ENCODE data around the gene TMEM267. TPM values are rescaled to one million over a fixed set of nuclear protein-coding genes. Genes with fewer than 3 reads are reported as not detected.

Gene TMEM267
- total RNA-seq, 2 experiments from 2014 or later = 13.9 to 17.8 TPM

DNA sequence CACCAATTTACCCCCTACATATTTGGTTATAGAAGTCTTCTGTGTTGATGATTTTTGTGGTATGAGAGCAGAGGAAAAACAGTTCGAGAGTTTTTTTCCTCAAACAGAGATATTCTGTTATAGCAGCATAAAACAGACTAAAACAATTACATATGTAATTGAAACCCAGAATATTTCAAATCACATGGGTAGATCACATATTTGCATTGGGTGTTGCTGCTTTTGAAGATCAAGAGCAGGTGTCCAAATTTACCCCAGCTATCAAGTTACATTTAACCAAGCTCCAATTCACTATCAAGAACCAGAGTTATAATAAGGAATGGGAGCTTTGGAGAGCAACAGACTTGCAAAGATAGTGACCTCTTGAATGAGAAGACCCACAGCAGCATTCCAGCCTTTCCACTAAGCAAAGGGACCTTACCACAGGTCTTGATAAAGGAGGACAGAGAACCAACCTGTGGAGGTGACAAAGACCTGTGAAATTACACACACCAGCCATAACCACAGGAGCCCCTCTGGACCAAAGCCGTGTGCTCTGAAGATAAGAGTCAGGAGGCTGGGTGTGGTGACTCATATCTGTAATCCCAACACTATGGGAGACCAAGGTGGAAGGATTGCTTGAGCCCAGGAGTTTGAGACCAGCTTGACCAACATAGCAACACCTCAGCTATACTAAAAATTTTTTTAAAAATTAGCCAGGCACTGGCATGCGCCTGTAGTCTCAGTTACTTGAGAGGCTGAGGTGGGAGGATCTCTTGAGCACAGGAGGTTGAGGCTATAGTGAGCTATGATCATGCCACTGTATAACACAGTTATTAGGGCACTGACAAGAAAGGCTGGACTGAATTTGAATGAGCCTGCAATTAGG is 67.5 kb downstream of the TMEM267 start:
- no peak for DNase-seq (ENCODE audit: low spot score)
- no peak overlapping the region for H3K4me3 ChIP-seq (ENCODE audit: low read depth, low read length, poor library complexity, severe bottlenecking)
- no peaks in the 10 kb centered on the region for H3K79me2 ChIP-seq (ENCODE audit: insufficient read depth, low read depth, low read length)
- ChIA-PET CTCF (ENCODE audit: unreplicated experiment) (no interaction called here), POLR2A (interaction anchor here (0.6 to 0.9 kb wide), 2 partner anchors 72 to 119 kb away, joined by 3 to 4 read pairs; no protein-coding TSS in a partner anchor)
- TF ChIP-seq EZH2phosphoT487 (IDR thresholded peaks at IDR 0.05; ENCODE audit: borderline replicate concordance, low read depth, low read length) = no peak
- TF ChIP-seq, protein P1, sequence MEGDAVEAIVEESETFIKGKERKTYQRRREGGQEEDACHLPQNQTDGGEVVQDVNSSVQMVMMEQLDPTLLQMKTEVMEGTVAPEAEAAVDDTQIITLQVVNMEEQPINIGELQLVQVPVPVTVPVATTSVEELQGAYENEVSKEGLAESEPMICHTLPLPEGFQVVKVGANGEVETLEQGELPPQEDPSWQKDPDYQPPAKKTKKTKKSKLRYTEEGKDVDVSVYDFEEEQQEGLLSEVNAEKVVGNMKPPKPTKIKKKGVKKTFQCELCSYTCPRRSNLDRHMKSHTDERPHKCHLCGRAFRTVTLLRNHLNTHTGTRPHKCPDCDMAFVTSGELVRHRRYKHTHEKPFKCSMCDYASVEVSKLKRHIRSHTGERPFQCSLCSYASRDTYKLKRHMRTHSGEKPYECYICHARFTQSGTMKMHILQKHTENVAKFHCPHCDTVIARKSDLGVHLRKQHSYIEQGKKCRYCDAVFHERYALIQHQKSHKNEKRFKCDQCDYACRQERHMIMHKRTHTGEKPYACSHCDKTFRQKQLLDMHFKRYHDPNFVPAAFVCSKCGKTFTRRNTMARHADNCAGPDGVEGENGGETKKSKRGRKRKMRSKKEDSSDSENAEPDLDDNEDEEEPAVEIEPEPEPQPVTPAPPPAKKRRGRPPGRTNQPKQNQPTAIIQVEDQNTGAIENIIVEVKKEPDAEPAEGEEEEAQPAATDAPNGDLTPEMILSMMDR (conservative IDR thresholded peaks at IDR 0.05; ENCODE audit: low read length) = no peak
- H3K9me3 ChIP-seq (ENCODE audit: low read length) = no peaks in the 10 kb centered on the region
- H3K9me2 ChIP-seq (ENCODE audit: insufficient read depth, low read length) = no peaks in the 10 kb centered on the region
- no TSS peak for BruUV-seq (replicated peaks)
- no peaks in the 10 kb centered on the region for H3K4me1 ChIP-seq (ENCODE audit: insufficient read depth, low read length, poor library complexity, severe bottlenecking)
- H3K4me2 ChIP-seq (ENCODE audit: low read length) = no peak overlapping the region
- H3K36me3 ChIP-seq (ENCODE audit: insufficient read depth, low read length) = no peaks in the 10 kb centered on the region
- no peaks in the 10 kb centered on the region for H4K20me1 ChIP-seq (ENCODE audit: insufficient read depth, low read length)
- no peak overlapping the region for H3K27ac ChIP-seq (ENCODE audit: low read depth, low read length, poor library complexity, severe bottlenecking)
- intact Hi-C loops (cut with micrococcal nuclease; ENCODE audit: unreplicated experiment) = no loop called here
- H2AFZ ChIP-seq (ENCODE audit: low read length) = no peak overlapping the region

DNA sequence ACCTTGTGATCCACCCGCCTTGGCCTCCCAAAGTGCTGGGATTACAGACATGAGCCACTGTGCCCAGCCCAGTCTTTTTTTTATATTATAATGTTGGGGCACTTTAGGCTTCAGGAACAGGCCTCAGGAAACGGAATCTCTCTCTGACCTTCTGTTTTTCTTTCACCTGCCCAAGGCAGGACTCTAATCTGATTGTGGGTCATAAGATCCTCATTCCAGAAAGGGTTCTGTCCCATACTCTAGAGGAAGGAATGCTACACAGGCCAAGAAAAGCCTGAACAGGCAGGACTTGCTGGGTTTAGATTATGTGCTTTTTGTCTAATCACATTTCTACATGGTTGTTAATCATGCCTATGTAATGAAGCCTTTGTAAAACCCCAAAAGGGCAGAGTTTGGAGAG is 69.7 kb downstream of the TMEM267 start:
- no peak for DNase-seq (ENCODE audit: low spot score)
- TF ChIP-seq, protein P1 (conservative IDR thresholded peaks at IDR 0.05; ENCODE audit: low read length) = no peak
- Histone ChIP-seq H4K20me1 (ENCODE audit: insufficient read depth, low read length) (no peaks in the 10 kb centered on the region), H2AFZ (ENCODE audit: low read length) (no peak overlapping the region), H3K4me2 (ENCODE audit: low read length) (no peak overlapping the region), H3K4me3 (ENCODE audit: low read depth, low read length, poor library complexity, severe bottlenecking) (no peak overlapping the region), H3K9me2 (ENCODE audit: insufficient read depth, low read length) (no peaks in the 10 kb centered on the region), H3K79me2 (ENCODE audit: insufficient read depth, low read depth, low read length) (no peaks in the 10 kb centered on the region), H3K9me3 (ENCODE audit: low read length) (no peaks in the 10 kb centered on the region), H3K27ac (ENCODE audit: low read depth, low read length, poor library complexity, severe bottlenecking) (no peak overlapping the region), H3K36me3 (ENCODE audit: insufficient read depth, low read length) (no peaks in the 10 kb centered on the region), H3K4me1 (ENCODE audit: insufficient read depth, low read length, poor library complexity, severe bottlenecking) (no peaks in the 10 kb centered on the region)
- ChIA-PET POLR2A (no interaction called here), CTCF (ENCODE audit: unreplicated experiment) (no interaction called here)
- no TSS peak for BruUV-seq (replicated peaks)
- intact Hi-C loops (cut with micrococcal nuclease; ENCODE audit: unreplicated experiment) = no loop called here

DNA sequence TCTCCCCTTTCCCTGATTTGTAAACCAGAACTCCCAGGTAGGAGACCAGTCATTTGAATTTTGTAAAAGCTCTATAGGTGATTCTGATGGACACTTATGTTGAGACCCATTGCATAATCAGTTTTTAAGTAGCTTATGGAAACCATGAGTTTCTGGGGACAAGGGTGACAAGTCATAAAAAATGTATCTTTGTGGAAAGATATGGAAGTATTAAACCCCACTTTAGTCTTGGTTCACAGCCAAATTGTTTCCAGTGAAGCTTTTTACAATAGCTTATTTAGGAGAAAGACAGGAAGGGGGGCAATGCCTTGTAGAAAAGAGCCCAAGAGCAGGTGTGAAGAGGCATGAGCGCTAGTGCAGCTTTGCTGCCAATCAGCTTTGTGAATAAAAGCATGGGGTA is 71.0 kb downstream of the TMEM267 start:
- Histone ChIP-seq H3K36me3 (ENCODE audit: insufficient read depth, low read length) (no peaks in the 10 kb centered on the region), H3K27ac (ENCODE audit: low read depth, low read length, poor library complexity, severe bottlenecking) (no peak overlapping the region), H3K4me2 (ENCODE audit: low read length) (no peak overlapping the region), H3K4me1 (ENCODE audit: insufficient read depth, low read length, poor library complexity, severe bottlenecking) (no peaks in the 10 kb centered on the region), H3K9me3 (ENCODE audit: low read length) (no peaks in the 10 kb centered on the region), H3K9me2 (ENCODE audit: insufficient read depth, low read length) (no peaks in the 10 kb centered on the region), H3K4me3 (ENCODE audit: low read depth, low read length, poor library complexity, severe bottlenecking) (no peak overlapping the region), H3K79me2 (ENCODE audit: insufficient read depth, low read depth, low read length) (no peaks in the 10 kb centered on the region), H2AFZ (ENCODE audit: low read length) (no peak overlapping the region), H4K20me1 (ENCODE audit: insufficient read depth, low read length) (no peaks in the 10 kb centered on the region)
- no peak for TF ChIP-seq EZH2phosphoT487 (IDR thresholded peaks at IDR 0.05; ENCODE audit: borderline replicate concordance, low read depth, low read length)
- TF ChIP-seq, protein P1 (conservative IDR thresholded peaks at IDR 0.05; ENCODE audit: low read length) = no peak
- POLR2A ChIA-PET = interaction anchor here (2.1 kb wide), 1 partner anchor 9 kb away, joined by 7 read pairs; no protein-coding TSS in a partner anchor
- intact Hi-C loops (cut with micrococcal nuclease; ENCODE audit: unreplicated experiment) = no loop called here
- DNase-seq (ENCODE audit: low spot score) = no peak
- CTCF ChIA-PET (ENCODE audit: unreplicated experiment) = no interaction called here
- BruUV-seq (replicated peaks) = no TSS peak
